Frontal cortex (tissue), 4 donors: Measurements from ENCODE around the gene NRXN2. TPM values are rescaled to one million over a fixed set of nuclear protein-coding genes. Genes with fewer than 3 reads are reported as not detected.
A peak's percentile ranks its signal among the peaks of the same experiment; 100 is the strongest.

Experiments used
- DNase-seq, 2 donors: peaks; one replicate each; pipeline ENCODE4 v3.0.0; 2012; ENCODE audit warnings: low spot score in 2 of 2
- FAIRE-seq: peaks from 2 replicates; lab custom pipeline; 2012; peaks lifted over from hg19 to GRCh38; lab: Jason Lieb, UNC
- total RNA-seq: library from RNA; depleted of rRNA; stranded (reverse); fragments of >200 nt; gene quantifications from one replicate; pipeline ENCODE4 v1.2.3, GENCODE V29; 2014
- donor health status: control.
- donor health status: control.
- donor health status: control.

NRXN2 gene
- total RNA-seq, 1 donor from 2014 or later, result 204 TPM

DNA sequence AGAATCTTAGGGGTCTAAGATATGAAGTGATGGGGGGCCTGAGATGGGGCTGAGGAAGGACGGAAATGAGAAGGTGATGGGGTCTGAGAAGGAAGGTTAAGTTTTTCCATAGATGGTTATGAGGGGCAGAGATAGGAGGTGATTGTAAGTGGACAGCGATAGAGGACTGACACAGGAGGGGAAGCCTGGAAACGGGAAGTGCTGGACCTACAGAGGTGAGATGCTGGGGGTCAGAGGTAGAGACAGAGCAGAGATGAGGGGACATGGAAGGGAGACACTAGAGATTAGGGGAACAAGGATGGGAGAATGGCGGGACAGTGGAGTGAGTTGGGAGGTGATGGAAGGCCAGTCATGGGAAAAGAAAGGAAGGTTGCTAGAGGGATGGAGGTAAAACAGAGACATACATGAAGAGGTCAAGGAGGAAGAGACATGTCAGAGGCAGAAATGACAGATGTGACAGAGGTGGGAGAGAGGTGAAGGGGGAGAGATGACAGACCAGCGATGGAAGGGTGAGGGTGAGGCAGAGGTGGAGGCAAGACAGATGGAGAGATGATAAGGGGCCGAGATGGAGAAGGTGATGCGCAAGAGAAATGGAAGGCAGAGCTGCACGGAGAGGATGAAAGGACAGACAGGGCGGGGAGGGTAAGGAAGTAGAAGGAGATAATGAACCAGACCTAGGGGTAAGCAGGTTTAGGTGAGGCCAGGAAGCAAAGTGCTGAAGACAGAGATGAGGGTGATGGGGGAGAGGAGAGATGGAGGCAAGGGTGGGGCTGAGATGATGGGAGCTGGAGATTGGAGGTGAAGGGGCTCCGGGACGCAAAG lies 81.2 kb downstream of the NRXN2 start:
- no peak for DNase-seq
- no peak for FAIRE-seq

DNA sequence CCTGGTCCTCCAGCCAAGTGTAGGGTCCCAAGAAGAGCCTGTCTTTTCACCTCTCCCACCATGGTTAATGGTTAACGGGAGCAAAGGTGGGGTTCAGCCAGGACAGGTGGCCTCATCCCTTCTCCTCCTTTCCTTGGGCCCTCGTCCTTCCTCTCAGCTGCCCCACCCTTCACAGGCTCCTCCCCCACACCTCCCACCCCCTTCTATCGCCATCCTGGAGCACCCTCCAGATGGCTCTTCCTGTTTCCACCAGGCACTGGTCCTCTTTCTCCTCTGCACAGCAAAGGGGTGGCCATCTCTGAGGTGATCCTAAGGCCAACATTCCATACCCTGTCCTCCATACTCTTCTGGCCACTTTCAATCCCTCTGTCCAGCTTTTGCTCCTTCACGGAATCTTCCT lies 83.1 kb downstream of the NRXN2 start:
- FAIRE-seq (no peak), DNase-seq (no peak)

DNA sequence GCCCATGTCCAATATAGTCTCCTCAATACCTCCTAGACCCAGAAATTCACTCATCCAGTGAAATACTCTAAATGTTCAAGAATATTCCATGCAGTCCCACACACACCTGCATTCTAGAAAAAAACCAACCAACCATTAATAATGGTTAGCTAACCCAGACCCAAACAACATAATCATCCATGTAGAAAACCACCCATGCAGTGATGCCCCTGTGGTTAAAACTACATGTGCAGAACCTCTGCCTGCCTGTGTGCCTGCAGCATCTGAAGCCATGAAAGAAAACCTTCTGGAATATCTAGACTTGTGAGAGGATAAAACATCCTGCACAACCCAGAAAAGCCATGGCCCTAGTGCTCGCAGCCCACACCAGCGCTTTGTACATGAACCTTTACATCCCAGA lies 84.2 kb downstream of the NRXN2 start:
- FAIRE-seq, result no peak

DNA sequence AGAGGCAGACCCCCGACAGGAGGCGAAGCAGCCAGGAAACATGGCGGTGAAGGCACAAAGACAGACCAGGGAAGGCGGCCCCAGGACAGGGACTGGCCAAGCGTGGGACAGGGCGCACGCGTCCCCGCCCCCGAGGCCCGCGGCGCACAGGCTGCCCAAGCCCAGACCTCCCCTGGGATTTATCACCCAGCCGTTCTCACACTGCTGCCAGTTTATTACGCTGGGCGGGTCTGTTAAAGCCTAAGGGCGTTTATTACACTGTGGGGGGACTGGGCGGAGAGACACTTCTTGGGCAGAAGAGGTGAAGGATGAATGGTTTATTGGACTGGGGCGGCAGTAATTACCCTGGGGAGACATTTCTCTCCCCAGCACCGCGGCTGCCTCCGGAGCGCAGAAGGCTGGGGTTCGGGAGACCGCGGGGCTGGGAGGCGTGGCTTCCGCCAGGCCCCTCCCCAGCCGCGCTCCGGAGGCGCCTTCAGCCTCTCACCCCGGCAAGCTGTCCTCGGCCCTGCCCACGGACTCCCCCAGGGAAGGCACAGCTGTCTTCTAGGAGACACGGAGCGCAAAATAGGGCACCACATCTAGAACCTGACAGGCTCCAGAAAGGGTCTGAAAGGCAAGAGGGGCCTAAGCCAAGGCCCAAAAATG lies 84.9 kb downstream of the NRXN2 start:
- DNase-seq (no peak), FAIRE-seq (no peak)

More for the DNA sequence above, 84.2 kb downstream of the NRXN2 start:
- DNase-seq, result no peak

DNA sequence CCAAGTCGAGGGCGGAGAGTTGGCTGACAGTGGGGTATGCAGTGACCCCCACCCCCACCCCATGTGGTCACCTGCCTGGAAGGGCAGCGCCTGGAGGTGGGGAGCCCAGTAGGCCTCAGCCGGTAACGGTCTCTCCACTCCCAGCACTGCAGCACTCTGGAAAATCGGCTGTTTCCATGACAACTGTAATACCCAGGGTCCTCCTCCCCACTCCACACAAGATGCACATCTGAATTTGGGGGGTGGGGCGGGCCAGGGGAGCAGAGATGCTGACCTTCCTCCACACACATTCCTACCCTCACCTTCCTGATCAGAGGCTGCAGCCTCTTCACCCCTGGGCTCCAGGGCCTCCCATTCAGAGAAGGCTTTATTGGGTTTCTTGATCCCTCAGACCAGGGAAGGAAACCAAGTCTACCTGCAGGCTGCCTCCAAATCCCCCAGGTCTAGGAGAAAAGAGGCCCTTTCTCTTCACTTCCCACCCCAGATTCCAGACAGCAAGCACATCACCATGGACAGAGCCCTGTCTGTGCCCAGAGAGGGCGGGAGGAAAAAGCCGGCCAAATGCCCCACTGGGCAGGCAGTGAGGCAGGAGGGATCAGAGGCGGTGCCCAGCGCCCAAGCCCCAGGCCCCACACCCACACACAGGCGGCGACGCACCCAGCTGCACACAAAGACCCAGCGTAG lies 85.5 kb downstream of the NRXN2 start:
- FAIRE-seq (no peak), DNase-seq (no peak)

DNA sequence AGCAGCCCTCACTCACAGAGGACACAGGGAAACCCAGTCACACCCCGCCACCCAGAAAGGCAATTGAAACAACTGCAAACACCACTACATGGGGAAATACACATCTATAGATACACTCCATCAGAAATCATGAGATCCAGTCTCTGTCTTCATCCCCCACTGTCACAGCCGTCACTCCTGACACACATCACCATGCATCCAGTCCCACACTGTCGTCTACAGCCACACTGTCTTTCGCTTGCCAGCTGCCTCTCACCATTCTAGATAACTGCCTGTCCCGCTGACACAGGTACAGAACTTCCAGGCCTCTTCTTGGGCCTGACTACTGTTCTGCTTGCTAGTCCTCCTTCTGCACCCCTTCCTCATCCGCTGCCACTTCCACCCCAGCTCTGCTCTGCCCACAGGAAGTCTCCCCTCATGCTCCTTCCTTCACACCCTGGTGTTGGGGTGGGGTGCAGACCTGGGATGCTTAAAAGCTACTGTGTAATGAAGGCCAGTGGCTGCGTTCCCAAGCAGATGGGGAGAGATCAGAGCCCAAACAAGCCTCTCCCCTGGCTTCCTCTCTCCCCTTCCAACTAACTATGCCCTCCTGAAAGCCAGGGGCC lies 89.3 kb downstream of the NRXN2 start:
- FAIRE-seq (no peak), DNase-seq (no peak)

DNA sequence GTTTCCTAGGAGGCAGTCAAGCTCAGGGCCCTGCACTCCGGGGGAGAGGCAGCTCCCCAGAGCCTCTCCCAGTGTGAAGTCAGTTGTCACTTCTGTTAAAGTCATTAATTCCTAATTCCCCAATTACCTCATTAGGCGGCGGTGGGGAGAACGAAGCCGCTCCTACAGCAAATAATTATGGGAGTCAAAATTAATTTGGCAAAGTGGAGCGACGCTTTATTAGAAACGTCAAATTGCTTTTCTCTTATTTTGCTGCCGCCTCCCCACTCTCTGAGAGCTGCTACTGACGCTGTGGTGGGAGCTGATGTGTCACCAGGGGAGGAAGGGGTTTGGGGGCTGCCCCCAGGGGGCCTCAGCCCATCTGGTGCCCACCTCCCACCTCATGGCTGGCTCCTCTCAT lies 90.3 kb downstream of the NRXN2 start:
- FAIRE-seq (no peak), DNase-seq (no peak)

DNA sequence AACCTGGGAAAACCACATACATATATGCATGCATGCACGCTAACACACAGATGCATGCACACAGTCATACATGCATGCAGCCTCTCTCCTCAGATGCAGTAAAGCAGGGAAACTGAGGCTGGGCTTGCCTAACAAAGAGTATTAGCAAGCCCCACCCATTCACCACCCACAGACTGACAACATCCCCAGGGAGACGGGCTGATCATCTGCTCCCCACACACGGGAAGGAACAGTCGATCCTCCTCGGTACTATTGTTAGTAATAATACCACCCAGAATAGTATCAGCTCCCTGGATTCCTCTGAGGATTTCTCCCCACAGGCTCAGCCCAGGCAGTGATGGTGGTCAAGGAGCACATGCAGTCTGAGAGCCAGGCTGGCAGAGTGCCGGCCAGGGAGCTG lies 90.8 kb downstream of the NRXN2 start:
- no peak for FAIRE-seq
- no peak for DNase-seq

DNA sequence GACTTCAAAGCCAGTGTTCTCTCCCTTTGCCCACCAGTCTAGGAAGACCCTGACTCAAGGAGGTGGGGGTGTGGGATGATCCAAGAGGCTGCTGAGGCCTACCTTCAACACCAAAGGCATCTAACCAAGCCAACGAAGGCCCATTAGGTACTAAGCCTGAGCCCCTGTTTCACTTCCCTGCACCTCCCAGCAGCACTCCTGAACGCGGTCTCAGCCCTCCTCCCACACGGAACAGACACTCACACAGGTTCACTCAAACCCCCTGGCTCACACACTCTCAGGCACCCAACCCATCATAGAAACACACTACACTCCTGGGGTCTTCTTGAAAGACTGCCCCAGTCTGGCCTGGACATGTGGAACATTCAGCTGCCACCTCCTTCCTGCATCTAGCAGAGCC lies 91.3 kb downstream of the NRXN2 start:
- FAIRE-seq (no peak), DNase-seq (no peak)

DNA sequence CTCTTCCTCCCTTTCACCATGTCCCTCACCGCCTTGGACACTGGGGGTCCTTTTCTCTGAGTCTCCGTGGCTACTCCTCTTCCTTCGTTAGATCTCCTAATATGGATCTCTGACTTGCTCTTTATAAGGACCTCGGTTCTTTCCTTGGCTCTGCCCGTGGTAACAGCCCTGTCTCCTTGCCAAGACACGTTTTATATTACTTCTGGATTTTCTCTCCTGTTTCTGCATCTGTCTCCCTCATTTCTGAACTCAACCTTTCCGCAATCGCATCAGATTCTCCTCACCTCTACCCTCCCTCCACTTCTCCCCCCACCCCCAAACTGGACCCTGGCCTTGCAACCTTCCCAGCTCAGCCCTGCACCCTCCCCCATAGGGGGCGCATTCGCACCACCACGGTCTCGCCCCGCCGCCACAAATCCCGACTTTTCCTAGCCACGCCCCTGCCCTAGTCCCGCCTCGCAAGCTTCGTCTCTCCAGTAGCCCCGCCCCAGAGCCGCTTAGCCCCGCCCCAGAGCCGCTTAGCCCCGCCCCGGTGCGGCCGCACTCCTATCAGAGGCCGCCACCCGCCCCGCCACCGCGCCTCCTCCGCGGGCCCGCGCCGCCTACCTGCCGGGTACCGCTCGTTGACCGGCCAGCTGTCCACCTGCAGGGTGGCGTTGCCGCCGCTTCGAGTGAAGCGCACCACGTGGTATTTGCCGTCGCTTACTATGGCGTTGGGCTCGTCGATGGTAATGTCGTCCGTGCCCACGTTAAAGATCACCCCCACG lies 93.0 kb downstream of the NRXN2 start:
- no peak for FAIRE-seq
- DNase-seq, result no peak

DNA sequence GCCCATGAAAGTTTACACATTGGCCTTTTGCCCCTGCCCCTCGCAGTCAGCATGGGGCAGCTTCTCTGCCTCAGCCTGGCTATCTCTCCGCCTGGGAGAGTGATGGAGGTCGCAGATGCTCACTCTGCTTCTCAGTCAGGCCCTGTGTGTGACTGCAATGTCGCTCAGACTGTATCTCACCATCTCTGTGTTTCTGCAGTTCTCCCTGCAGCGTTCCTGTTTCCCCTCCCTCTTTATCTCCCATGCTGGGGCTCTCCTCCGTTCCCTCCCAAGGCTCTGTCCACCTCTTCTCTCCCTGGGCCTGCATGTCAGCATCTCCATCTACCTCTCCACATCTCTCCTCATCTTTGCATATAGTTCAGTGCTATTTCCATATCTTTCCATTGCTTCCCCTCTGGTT lies 93.9 kb downstream of the NRXN2 start:
- FAIRE-seq (no peak), DNase-seq (no peak)

DNA sequence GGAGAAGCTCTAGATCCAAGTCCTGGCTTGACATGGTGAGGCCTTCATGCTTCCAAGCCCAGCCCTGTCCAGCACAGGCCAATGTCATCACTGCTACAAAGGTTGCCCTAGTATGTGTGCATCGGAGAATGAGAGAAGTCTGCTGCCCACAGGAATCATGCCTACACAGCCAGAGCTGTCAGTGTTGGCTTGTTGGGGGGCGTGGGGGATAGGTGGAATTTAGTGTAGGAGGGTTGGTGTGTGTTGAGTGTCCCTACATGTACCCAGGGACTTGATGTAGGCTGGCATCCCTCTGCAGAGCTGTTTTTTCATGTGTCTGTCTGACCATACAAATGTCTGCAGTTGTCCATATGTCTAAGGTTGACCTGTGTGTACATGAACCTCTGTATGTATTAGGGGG lies 94.4 kb downstream of the NRXN2 start:
- DNase-seq, result no peak
- no peak for FAIRE-seq

DNA sequence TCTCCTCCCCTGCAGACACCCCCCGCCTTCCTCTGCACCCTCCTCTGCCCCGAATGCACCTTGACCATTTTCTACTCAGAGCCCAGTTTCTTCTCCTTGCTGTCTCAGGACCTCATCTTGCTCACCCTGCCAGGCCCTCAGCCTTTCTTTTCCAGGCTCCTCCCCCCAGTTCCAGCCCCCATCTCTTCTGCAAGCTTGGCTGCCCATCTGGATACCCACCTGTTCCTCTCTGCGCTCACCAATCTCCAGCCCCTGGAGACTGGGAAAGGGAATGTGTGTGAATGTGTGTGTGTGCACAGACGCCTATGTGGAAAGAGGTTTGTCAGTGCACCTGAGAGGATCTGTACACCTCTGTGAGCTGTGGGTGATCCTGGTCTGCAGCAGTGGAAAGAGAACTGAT lies 95.6 kb downstream of the NRXN2 start:
- no peak for DNase-seq
- FAIRE-seq, result no peak

DNA sequence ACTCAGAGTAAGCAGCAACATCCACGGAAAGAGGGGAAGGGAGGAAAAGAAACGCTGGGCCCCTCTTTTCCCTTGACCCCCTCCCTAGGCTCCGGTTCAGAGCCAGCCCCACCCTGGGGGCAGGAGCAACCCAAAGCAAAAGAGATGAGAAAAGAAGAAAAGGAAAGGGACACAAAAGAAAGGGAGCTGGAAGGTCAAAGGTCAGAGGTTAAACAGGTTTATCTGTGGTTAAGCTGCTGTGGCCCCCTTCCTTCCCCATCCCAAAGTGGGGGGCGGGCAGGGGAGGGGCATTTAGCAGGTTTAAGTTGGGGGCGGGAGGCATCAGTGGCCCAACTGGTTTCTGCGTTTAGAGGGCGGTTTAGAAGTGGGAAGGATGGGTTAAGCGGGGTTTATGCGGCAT lies 96.4 kb downstream of the NRXN2 start:
- FAIRE-seq (no peak), DNase-seq (no peak)

DNA sequence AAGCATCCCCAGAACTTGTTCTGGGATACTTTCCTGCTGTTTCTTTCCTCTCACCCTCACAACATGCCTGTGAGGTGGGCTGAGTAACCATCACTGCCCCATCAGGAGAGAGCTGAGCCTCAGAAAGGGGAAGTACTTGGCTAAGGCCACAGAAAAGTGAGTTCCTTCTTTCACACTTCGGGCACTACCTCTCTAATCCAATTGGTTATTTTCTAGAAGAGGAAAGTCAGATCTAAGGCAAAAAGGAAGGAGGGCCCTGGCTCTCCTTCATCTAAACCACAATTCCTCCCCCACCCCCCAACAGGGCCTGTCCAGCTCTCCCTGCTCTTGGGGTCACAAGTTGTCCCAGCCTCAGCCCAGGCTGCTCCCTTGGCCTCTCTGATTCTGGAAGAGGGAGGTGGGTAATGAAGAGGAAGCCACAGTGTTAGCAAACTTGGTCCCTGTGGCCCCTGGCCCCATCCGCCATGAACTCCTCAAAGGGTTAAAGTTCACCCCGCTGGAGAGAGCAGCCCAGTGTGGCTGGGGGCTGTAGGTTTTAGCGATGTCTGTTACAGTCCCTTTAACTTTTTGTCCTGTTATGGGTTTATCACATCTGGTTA lies 98.0 kb downstream of the NRXN2 start:
- FAIRE-seq (no peak), DNase-seq (peak in 1 of 2 donors; percentile 20)

DNA sequence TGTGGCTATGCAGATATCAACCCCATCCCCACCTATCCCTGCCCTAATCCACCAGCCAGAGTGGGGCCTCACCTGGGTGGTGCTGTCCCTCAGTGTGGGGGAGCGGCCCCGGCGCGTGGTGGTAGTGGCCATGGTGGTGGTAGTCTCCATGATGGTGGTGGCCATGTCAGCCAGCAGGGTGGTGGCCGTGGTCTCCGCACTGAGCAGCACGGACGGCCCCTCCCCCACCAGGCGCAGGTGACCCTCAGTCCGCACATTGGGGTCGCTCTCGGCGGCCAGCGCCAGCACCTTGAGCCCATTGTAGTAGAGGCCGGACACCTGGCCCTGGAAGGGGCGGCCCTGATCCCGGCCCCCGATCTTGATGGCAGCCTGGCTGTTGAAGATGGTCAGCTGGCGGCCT lies 100.3 kb downstream of the NRXN2 start:
- DNase-seq (no peak), FAIRE-seq (no peak)

DNA sequence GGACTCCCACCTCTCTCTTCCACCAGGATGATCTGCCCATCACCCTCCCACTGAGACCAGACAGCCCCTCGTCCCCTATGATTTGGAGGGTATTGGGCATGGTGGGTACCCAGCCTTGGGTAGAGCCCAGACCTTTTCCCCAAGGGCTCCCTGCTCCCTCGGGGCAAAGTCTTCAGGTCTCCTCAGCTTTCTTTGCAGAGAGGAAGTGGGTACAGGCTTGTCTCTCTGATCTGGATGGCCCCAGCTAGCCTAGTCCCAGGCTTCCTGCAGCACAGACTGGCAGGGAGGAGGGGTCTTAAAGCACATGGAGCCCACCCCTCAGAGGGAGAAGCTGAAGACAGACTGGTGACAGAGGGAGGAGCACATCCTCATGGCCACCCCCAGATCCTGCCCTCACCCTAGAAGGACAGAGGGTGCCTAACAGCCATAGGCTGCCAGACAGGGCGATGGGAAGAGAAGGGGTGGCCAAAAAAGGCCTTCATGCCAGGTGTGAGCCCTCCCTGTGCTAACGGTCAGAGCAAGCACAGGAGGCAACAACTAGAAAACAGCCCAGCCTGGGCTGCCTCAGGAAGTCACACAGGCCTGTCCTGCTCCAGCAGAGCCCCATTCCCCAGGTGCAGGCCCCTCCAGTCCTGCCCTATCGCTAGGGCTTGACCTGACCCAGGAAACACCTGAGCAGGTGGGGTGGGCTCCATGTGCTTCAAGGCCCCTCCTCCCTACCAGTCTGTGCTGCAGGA lies 101.5 kb downstream of the NRXN2 start:
- FAIRE-seq, result no peak
- DNase-seq, result no peak

DNA sequence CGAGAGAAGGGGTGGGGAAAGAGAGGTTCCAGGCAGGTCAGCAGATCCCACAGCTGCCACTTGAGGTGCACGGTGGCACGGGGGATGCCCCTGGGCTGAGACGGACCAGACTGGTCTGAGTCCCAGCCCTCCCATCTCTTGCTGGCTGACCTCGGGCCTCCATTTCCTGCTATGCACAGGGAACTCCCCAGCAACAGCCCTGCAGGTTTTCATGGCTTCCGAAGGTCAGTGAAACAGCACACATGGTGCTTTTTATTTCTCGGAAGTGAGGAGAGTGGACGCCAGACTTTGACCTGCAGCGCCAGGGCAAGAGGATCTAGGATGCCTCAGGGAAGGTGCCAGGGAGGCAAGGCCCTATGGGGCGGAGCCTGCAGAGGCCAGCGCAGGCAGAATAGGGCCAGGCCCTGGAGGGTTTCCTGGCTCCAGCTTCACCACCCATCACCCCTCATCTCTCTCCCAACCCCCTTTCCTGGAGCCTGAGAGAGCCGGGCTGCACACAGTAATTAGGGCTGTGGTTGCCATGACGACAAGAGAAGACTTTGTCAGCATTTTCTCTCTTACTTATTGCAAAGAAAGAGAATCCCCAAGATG lies 102.5 kb downstream of the NRXN2 start:
- DNase-seq, result peak in 1 of 2 donors; percentile 33
- FAIRE-seq, result no peak
